ENCODE data around the gene CDH23.

The CDH23 gene

DNA sequence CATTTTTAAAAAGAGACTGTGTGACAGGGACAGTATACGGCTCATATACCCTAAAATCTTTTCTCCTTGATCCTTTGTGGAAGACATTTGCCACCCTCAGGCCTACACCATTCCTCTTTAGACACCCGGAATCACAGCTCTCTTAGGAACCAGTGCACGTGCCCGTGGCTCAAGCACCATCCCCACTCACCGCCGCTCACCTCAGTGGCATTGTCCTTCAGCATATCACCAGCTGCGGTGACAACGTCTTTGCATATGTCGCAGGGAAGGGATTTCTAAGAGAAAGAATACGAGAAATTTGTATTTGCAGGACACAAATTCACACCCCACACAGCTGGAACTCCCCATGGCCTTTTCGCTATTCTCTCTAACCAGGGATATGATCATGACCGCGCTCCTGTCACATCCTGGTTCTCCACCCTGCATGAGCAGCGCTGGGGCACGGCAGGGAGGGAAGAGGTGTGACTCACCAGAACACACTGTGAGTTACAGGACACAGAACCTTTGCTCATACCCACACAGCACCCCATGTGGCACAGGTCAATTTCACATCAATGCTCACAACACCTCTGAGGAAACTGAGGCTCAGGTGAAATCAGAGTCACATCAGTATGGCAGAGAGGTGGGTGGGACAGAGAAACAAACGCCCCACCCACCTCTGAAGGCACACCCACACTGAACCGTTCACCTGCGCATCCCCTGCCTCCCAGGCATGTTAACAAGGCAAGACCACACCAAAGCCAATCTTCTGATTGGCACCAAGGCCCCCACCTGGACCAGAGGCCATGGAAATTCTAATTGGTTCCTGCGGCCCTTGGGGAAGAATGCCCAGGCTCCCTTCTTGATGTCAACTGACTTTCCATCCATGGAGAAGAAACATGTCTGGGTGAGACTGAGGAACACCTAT, 435.2 kb downstream of the CDH23 start:
- DNase-seq = peak; percentile 43

DNA sequence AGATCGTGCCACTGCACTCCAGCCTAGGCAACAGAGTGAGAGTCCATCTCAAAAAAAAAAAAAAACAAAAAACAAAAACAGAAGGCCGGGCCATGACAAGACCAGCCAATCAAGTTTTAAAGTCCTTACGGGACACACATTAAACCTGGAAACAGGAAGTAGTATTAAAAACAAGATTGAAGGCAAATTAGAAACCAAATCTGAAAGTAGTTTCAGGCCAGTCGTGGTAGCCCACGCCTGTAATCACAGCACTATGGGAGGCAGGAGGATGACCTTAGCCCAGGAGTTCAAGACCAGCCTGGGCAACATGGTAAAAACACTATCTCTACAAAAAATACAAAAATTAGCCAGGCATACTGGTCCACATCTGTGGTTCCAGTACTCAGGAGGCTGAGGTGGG, 436.2 kb downstream of the CDH23 start:
- DNase-seq = no peak

DNA sequence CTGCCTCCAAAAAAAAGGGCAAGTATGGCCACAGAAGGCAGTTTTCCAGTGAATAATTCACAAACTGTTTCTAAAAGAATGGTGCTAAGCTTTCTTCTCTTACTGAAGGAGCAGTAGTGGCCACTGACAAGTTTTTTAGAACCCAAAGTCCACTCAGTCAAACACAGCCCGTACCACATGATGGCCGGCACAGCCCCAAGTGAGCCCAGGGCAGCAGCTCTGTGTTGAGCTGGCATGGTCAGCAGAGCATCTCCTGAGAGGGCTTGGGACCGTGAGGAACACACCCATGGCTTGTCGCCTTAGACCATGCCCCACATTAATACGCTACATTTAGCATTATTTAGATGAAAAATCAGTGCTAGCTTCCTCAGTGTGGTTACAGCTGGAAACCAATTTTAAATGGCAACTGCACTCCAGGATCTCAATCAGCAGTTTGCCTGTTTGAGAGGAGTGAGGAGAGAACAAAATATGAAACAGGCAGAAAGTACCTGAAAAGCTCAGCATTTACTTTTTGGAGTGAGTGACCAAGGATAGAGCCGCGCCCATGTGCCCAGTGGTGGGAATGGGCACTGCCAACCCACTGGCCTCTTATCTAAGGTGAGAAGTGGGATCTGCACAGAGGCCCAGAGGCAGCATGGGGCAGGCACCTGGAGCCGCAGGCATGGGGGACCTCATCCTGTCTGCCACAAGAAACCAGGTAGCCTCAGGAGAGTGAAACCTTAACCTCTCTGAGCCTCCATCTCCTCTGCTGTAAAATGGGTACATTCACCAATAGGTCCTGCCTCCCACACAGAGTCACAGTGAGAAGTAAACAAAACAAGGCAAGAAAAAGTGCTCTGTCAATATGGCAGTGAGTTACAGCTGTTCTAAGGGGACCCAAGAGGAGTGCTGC, 437.0 kb downstream of the CDH23 start:
- DNase-seq = no peak

DNA sequence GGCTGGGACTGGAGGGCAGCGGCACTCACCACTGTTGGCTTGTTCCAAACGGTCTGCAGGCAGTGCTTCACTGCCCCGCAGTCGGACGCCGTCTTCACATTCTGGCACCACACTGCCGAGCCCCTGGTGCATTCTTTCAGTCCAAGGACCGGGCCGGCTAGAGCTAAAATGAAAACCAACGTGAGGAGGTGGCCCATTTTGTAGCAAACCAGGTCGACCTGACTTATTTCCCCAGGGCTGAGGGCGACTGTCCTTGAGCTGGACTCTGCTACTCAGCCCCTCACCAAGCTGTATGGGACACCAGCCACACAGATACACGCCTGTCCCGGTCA, 437.6 kb downstream of the CDH23 start:
- DNase-seq = no peak

DNA sequence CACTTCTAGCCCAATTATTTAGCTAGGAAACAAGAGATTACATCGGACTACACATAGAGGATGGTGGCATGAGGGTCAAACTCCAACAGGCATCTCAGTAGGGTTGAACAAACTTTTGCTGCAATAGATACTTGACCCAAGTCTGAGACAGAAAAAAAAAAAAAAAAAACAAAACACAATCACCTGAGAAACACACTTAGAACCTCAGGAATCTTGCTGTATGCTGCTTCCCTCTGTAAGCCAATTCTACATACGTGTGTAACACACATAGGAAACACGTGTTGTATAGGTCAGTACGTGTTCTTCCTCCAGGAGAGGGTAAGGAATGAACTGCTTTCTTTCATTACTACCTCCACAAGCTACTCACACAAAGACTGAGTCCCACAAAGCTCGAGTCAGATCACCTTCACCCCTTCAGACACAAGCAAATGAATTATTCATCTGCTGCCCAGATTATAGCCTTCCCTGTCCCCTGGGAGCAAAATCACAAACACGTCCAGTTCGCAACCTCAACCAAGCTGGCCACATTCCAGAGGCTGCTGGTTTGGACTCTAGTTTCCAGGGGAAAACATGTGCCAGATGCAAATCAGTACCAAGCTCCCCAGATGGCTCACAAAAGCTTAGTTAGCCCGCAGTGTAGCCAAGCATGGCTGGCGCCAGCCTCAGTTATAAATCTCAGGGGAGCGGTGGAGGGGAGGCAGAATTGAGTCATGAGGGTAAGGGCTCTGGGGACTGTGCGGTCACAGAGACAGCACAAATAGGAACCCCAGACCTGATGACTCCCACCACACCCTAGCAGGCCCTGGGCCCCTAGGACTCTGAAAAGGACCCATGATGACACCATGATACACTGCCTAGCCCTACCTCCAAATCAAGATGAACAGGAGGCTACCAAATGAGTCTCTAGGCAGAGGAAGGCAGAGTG, 439.2 kb downstream of the CDH23 start:
- DNase-seq = peak; percentile 91

DNA sequence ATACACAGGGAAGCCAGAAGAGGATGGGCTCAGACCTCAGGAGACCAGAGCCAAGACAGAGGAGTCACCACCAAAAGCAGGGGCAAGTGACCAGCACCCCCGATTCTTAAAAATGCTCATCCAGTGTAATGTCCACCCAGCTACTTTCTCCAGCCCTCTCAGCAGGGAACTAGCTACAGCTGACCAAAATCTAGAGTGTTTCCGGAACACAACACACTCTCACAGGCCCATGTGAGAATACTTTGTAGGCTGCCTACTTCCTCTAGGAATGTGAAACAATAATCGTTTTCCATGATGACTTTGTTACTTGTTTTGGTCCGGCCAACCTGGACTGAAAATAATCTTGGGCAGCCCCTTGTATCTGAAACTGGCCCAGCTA, 439.9 kb downstream of the CDH23 start:
- no peak for DNase-seq

DNA sequence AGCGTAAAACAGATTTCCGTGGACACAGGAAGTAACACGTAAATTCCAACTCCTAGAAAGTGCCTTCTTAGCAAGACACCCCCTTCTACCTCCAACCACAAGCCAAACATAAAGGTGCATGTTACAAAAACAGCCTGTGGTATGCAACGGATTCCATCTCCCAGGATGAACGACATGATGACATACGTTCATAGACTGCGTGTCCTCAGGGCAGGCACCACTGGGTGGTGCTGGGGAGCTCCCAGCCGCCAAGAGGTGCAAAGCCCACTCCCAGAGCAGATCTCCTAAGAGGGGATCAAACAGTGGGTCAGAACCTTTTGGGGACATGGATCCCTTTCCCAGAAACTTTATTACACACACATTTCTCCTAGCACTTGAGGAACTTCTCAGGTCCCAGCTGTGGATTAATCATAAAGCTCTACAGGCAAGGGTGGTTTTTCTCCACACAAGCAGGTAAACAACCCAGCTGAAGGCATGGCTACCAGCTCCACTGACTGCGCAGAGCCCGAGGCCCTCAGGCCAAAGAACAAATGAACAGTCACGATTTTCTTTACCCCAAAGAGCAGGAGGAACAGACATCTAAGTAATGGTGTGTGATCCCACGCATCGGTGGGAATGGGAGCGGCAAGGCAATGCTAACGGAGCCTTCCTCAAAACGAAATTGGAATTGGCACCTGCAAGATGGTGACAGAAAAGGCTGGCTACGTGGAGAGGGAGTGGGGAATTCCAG, 440.5 kb downstream of the CDH23 start:
- DNase-seq = peak; percentile 44

DNA sequence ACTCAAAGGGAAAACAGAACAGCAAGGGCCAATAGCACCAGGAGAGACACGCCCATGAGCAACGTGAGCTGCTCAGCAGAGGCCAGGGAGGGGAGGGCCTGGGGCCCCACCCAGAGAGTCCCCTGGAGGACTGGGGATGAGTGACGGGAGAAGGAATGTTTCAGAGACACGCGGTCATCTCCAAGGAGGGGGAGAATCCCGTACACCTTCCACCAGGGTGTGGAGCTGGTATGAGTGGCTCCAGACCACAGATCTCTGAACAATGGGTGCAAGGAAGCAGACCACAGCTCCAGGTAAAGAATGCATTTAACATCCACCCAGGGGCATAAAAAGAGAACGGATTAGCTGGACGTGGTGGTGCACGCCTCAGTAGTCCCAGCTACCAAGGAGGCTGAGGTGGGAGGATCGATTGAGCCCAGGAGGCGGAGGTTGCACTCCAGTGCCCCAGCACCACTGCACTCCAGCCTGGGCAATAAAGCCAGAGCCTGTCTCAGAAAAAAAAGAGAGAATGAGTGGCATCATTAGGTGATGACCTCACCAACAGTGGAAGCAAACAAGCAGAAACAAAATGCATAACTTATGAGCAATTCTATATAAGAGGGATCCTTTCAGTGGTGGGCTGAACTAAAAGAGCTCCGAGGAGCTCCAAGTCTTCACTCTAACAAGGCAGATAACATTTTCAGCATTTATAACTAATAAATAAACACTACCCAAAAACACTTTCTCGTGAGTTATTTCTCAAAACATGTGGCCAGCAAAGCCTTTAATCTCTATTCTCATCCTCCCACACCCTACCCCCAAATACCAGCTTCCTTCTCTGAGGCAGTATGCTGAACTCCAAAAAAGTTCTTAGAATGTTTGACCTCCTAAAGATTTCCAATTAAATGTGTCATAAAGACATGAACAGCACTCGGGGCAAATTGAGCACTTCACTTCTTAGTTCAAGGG, 441.8 kb downstream of the CDH23 start:
- peak; percentile 63 for DNase-seq

DNA sequence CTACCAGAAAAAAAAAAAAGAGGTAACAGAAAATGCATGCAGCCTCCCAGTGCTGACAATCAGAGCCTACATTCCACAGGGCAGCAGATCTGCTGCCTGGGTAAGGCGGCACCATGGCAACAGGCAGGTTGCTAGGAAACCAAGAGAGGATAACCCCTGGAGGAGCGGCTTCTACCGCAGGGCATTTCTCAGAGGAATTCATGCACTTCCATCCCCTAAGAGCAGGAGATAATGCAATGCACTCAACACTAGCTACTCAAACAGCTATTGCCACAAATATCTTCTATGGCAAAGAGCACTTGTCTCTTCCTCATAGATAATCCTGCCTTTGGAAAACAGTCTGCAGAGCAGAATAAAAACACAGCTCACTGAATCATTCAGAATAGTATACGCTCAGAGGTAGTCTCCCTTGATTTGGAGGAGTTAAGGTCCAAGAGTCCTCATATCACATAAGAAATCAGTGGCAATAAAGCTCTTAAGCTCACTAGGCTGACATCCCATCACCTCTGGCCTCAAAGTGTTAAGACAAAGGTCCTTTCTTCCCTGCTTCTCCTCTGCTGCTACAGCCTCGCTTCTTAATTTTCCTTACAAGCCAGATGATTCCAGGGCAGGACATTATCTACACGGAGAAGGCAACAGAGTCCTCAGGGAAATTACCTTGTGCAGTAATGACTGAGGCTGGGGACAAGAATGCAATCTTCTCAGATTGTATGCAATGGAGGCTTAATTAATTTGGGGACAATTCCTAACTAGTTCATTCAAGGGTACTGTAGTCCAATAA, 443.6 kb downstream of the CDH23 start:
- peak; percentile 96 for DNase-seq

DNA sequence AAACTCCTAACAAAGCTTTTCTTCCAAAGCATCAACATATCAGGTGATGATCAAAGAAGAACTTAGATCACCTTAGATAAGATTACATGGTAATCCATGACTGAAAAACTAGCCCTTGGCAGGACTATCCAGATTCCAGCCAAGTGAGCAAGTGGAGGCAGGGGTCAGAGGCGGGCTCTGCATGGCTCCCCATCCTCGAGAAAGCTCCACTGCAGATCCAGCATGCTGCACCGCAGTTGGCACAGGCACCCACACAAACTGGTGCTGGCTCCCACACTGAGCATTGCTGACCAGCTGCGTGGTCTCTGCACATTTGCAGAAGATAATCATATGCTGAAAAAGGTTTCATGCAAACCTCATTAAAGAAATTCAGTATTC, 444.2 kb downstream of the CDH23 start:
- DNase-seq = no peak

DNA sequence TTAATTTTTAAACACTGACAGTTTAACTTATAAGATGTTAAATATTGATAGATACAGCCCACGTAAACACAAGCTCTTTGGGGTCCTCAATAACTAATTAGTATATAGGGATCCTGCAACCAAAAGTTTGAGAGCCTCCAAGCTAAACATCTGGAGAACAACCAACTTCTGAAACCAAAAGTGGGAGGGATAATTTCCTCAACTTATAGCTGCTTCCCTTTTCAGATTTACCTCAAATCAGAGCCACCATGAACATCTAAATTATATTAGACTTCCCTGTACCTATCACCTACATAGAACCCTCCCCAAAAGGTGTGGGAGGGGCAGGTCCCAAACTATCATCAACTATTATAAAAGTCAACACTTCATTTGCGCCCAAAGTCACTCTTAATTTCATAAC, 445.7 kb downstream of the CDH23 start:
- DNase-seq = no peak

DNA sequence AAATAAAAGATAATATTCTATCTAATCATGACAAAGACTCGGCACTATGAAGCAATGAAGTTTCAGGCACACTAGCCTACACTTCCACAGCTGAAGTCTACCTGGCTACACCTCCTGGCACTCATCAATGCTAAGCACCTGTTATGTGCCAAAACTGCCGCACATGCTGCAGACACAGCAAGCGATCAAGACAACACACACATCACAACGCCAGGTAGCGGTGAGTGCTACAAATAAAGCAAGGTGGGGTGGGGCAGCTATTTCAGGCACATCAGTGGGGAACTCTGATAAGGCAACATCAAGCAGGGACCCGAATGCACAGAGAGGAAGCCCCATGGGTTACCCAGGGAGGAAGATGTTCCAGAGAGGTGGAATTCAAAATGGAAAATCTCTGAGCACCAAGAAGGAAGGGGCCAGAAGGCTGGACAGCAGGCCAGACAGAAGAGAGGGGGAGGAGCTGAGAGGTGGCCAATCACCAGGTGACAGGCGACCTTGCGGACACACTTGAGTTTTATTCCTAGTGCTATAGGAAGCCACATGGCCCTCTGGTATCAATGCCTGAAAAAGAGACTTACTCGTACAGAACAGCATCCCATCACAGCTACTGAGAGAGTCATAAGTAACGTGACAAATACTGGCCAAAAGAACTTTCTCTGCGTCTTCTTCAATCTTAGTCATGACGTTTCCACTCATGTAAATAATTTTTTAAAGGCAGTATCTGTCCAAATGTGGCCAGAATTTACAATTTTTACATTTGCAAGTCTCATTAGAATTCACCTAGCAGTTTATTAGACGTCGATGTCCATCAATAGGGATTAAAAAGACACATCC, 446.4 kb downstream of the CDH23 start:
- no peak for DNase-seq

DNA sequence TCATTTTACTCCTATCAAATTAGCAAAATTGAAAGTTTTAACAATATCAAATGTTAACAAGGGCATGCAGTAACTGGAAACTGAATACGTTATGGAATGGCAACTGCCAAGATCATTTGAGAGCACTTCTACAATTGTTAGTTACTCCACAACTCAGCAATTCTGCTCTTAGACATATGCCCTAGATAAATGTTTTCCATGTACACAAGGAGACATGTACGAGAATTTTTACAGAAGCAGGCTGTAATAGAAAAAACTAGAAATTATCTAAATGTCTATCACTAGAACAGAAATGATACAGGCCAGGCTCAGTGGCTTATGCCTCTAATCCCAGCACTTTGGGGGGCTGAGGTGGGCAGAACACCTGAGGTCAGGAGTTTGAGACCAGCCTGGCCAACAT, 447.4 kb downstream of the CDH23 start:
- no peak for DNase-seq

DNA sequence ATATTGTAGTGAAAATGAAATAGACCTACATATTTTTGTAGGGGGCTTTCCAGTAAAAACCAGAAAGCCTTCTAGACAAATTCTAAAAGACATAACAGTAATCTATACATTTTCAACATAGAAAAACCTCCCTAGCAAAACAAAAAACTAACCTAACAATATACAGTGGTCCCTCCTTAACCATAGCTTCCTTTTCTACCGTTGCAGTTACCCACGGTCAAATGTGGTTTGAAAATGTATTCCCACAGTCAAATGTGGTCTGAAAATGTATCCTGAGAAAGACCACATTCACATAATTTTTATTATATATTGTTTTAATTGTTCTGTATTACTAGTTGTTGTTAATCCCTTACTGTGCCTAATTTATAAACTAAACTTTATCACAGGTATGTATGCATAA, 448.0 kb downstream of the CDH23 start:
- no peak for DNase-seq

DNA sequence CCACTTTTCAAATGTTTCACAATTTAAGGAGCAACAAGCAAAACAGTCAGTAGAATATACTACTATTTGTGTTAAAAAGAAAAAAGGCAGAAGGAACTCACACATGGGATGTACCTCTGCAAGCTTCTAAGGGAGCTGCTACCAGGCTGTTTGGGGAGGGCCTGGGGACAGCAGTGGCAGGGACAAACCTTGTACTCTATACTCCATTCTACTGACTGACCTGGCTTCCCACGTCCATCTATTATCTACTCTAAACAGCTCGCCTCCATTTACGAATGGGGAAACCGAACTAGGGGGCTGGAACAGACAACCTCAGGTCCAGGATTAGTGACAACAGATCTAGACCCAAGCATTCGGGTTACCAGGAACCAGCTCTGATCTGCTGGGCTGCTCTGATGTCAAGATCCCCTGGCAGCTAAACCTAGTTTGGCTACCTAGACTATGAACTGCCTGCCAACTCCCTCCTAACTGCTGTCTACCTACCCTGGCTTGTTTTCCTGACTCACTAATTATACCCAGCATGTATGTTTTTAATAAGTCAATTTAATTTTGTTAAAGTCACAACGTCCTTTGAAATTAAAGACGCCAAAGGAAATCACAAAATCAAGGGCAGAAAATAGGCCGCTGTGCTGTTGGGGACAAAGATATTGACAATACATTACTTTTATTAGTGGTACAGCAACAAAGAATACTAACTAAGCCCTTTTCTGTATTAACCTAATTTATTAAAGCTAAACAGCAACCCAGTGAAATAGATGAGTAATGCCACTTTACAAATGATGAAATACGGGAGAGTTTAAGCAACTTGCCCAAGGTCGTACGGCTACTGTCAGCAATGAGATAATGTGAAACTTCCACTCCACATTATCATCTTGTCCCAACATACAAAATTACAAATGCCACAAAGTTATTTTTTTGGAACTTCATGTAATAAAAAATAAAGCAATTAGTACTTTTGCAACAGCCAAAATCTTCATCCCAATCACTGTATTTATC, 449.0 kb downstream of the CDH23 start:
- no peak for DNase-seq

DNA sequence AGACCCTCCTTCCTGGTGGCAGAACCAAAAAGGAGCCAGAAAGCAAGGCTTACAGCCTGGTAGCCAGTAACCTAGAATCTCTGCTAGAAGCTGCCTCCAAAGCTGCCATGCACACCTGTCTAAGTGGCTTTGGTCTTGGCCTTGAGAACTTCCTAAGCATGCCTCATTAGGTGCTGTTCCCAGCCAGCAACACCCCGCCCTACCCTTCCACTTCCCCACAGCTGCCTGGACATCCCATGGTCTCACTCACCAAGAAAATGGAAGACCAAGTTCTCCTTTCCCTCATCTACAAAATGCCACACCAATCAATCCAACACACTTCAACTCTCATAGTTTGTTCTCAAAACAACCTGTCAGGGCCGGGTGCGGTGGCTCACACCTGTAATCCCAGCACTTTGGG, 450.1 kb downstream of the CDH23 start:
- no peak for DNase-seq

DNA sequence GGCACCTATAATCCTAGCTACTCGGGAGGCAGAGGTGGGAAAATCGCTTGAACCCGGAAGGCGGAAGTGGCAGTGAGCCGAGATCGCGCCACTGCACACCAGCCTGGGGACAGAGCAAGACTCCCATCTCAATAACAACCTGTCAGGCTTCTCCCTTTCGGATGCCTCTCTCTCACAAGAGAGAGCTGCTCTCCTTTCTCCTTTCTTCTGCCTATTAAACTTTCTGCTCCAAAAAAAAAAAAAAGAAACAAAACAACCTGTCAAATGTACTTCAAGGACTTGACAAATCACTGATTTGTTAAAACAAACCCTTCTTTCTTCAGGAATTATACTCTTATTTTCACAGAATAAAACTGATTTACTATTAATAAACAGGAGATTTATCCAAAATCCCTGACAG, 450.7 kb downstream of the CDH23 start:
- no peak for DNase-seq
